HG03175 (cell line): Measurements from ENCODE around the gene NCKAP1.
"Not testable (repeated sequence)": the region's sequence is repeated elsewhere in the genome, so short reads cannot be mapped to it uniquely, and the experiment has no call there.

Experiments used
- ATAC-seq: cut with Tn5 transposase; IDR thresholded peaks from one replicate; pipeline ENCODE4 v1.9.1; 2021; ENCODE audit warnings: mild to moderate bottlenecking, moderate library complexity; ENCODE audit not compliant: unreplicated experiment

NCKAP1 gene

DNA sequence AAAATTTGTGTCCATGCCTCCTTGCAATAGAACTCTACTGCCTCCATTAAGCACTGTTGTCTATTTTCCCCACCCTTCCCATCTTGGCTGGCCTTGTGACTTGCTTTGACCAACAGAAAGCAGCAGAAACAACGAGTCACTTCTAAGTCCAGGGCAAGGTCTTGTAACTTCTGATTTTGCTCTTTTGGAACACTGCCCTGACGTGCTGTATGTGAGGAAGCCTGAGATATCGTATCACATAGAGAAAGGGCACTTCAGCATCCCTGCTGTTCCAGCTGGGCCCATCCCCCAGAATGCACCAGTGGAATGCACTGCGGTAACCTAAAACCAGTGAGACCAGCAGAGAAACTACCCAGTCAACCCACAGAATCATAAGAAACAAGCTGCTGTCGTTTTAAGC is 28.1 kb downstream of the NCKAP1 start:
- no peak for ATAC-seq

DNA sequence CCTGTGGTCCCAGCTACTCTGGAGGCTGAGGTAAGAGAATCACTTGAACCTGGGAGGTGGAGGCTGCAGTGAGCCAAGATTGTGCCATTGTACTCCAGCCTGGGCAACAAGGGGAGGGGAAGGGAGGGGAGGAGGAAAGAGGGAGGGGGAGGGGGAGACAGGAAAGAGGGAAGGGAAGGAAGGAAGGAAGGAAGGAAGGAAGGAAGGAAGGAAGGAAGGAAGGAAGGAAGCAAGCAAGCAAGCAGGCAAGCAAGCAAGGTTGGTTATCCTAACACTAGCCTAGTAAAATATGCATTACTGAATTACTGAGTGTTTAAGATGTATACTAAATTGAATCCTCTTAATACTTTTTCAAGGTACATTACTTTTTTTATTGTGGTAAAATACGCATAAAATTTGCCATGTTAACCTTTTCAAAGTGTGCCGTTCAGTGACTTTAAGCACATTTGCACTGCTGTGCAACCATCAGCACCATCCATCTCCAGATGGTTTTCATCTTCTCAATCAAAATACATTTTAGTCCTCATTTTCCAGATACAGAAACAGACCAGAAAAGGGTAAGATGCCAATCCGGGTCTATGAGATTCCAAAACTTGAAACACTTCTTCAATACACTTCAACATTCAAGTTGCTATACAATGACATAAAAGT is 28.9 kb downstream of the NCKAP1 start:
- no peak for ATAC-seq

DNA sequence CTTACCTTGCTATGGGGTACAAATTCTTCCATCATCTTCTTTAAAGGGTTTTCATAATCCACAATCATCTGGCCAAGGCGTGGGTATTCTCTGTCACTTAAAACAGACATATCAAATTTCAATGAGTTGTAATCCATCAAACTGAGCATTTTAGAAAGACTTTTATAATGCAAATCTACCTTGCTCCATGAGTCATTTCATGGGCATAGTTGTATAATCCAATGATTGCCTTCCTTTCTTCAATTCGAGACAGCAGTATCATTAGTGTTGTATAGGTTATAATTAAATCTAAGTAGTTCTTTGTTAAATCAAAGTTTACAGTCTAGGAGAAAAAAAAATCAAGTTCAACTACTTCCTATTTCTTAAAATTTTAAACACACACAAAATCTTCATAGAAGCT is 36.3 kb downstream of the NCKAP1 start:
- no peak for ATAC-seq

DNA sequence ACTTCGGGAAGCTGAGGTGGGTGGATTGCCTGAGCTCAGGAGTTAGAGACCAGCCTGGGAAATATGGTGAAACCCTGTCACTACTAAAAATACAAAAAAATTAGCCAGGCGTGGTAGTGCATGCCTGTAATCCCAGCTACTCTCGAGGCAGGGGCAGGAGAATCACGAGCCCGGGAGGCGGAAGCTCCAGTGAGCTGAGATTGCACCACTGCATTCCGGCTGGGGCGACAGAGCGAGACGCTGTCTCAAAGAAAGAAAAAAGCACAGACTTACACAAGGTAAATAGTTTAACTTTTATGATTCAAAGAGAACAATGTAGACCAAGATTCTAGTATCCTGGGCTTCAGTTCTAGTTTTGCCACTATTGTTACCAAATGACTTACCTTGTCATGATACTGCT is 37.4 kb downstream of the NCKAP1 start:
- ATAC-seq = no peak

DNA sequence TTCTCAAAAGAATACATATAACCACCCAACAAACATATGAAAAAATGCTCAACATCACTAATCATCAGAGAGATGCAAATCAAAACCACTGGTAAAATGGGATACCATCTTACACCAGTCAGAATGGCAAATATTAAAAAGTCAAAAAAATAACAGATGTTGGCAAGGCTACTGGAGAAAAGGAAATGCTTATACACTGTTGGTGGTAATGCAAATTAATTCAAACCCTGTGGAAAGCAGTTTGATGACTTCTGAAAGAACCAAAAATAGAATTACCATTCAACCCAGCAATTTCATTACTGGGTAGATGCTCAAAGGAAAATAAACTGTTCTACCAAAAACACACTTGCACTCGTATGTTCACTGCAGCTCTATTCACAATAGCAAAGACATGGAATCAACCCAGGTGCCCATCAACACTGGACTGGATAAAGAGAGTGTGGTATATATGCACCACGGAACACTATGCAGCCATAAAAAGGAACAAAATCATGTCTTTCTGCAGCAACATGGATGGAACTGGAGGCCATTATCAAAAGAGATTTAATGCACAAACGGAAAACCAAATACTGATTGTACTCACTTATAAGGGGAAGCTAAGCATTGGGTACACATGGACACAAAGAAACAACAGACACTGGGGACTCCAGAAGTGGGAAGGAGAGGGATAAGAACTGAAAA is 38.8 kb downstream of the NCKAP1 start:
- ATAC-seq = no peak

DNA sequence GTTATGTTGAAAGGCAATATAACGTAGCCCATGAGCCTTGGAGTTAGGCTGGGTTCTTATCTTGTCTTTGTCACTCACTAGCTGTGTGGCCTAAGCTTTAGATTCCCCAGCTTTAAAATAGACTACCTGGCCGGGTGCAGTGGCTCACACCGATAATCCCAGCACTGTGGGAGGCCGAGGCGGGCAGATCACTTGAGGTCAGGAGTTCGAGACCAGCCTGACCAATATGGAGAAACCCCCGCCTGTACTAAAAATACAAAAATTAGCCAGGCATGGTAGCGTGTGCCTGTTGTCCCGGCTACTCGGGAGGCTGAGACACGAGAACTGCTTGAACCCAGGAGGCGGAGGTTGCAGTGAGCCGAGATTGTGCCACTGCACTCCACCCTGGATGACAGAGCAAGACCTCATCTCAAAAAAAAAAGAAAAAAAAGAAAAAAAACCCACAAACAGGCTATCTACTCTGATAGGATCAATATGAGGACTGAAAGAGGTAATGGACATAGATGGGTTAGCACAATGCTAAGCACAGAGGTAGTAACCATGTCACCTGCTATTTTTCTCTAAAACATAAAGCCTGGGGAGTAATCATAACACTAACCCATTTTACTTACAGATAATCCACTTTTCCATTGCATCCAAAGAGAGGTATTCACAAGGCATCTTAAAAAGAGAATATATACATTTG is 43.9 kb downstream of the NCKAP1 start:
- no peak for ATAC-seq

DNA sequence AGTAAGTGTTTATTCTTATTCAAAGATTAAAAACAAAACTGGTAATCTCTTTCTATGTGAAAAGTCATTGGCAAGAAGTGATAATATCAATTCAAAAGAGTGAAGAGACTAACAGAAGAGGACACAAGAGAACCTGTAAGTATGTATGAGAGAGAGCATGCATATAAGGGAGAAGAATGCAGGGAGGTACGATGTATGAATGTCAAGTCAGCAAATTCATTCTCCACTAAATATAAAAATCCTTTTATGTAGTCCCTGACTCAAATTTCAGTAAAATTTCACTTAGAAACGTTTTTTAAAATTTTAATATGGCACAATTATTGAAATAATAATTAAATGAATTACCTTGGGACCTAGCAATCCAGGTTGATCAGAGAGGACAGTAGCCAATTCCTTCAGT is 55.3 kb downstream of the NCKAP1 start:
- ATAC-seq = no peak

DNA sequence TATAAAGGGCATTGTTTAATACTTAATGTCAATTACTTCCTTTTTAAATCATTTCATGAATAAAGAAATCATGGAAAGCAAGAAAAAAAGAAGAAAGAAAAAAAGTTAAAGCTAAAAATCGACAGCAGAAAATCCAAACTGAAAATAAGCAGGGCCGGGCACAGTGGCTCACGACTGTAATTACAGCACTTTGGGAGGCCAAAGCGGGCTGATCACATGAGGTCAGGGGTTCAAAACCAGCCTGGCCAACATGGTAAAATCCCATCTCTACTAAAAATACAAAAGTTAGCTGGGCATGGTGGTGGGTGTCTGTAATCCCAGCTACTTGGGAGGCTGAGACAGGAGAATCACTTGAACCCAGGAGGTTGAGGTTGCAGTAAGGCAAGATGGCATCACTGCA is 56.8 kb downstream of the NCKAP1 start:
- not testable (repeated sequence) for ATAC-seq

DNA sequence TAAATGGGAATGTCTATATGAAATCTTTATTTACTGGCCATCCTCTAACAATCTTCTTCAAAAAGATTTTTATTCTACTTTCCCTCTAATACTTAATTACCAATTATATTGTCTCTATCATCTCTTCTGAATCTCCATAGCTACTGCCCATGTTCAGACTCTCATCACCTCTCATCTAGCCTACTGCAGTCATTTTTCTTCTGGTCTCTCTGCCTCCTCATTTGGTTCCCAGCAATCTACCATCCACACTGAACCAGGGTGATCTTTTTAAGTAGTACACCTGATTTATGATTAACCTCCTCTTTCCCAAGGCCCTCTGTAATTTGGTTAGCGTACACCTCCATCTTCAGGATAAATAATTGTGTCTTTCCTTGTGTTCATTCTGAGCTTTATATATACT is 57.6 kb downstream of the NCKAP1 start:
- no peak for ATAC-seq

DNA sequence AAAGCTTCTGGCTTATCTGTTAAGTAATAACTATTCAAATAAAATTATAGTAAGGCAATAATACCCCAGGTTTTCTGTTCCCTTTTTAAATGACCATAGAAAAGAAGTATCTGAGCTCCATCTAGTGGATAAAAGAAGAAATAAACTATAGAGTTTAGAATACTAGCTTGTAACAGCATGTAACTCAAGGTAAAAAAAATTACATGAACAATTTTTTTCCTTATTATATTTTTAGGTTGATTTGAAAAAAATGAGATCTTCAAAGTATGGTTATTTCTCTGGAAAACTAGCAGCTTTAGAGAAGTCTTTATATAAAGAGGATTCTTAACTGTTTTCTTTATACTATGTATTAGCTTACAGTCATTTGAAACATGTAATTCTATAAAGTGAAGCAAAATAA is 58.1 kb downstream of the NCKAP1 start:
- peak; percentile 82 for ATAC-seq

DNA sequence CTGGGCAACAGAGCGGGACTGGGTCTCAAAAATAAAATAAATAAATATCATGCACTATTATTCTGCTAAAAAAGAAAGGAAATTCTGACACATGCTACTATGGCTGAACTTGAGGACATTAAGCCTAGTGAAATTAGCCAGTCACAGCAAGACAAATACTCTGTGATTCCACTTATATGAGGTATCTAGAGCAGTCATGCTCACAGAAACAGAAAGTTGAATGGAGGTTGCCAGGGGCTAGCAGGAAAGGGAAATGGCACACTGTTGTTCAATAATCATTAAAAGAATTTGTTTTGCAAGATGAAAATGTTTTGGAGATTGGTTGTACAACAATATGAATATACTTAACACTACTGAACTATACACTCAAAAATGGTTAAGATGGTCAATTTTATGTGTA is 60.8 kb downstream of the NCKAP1 start:
- peak; percentile 64 for ATAC-seq

DNA sequence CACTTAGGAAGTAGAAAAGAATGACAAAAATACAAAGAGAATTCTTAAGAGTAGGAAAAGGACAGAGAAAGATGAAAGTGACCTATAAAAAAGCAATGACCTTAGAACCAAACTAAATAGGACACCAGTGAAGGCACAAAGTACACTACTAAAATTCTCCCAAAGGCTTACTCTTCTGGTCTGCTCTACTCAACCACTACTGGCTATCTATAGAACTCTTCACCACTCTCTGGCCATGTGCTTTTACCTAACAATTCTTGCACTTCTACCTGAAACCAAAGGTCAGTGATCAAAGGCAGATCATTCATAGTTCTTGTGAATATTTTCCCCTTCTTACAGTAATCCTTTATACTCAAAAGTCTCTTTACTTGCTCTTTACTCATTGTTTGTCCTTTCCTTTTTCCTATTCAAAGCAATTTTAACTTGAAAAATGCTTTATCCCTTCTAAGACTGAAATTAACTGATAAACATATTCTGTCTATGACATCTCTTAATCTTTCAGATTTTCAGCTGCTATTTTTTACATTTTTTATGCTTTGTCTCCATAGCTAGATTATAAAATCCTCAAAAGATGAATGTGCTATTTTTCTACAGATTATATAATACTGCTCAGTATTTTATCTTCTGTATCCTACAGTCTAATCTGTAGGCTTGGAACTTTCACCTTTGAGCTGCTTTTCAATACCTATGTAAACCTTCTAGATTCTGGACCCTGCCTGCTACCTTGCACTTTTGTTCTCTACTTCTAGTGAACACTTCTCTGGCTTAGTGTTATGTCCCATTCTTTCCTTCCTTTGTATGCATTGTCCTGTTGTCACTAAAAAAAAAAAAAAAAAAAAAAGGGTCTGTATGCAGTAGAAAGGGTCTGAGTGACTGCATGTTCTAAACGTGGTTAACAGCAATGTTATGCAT is 64.6 kb downstream of the NCKAP1 start:
- ATAC-seq = no peak

DNA sequence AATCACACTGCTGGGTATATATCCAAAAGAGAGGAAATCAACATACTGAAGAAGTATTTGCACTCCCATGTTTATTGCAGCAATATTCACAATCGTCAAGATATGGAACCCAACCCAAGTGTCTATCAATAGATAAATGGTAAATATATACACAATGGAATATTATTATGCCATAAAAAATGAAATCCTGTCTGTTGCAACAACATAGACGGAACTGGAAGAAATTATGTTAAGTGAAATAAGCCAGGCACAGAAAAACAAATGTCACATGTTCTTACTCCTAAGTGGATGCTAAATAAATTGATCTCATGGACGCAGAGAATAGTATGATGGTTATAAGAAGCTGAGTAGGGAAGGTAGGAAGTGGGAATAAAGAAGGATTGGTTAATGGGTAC is 65.7 kb downstream of the NCKAP1 start:
- no peak for ATAC-seq

DNA sequence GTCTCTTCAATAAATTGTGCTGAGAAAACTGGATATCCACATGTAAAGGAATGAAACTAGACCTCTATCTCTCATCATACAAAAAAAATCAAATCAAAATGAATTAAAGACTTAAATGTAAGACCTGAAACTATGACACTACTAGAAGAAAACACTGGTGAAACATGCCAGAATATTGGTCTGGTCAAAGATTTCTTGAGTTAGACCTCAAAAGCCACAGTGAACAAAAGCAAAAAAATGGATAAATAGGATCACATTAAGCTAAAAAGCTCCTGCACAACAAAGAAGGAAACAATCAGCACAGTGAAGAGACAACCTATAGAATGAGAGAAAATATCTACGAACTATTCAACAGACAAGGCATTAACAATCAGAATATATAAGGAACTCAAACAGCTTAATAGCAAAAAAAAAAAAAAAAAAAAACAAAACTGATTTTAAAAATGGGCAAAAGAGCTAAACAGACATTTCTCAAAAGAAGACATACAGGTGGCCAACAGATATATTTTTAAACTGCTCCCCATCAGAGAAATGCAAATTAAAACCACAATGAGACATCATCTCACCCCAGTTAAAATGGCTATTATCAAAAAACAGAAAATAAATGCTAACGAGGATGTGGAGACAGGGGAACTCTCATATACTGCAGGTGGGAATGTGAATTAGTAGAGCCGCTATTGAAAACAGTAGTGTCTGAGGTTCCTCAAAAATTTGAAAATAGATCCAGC is 66.3 kb downstream of the NCKAP1 start:
- ATAC-seq = peak; percentile 46

DNA sequence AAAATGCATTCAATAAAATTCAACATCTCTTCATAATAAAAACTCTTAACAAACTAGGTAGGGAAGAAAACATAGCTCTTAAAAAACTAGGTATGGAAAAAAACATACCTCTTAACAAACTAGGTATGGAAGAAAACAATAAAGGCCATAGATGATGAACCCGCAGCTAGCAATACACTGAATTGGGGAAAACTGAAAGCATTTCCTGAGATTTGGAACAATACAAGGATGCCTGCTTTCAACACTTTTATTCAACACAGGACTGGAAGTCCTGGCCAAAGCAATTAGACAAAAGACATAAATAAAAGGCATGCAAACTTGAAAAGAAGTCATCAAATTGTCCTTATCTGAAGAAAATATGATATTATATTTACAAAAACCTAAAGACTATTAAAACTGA is 67.8 kb downstream of the NCKAP1 start:
- ATAC-seq = no peak

DNA sequence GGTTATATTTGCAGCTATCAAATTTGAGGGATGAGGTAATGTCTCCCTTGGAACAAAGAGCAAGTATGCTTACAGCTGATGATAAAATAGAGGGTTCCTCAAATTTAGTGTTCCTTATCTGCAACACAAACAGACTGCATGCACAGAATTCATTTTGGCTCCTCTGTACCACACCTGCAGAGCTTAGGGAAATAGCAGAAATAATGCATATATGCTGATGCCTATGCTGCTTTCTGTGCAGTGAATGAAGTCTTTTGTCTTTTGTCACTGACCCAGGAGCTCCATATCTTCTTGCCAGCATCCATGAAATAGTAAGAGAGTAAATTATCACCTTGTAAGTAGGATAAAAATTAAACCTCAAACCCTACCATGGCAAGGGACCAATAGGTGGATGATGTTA is 69.8 kb downstream of the NCKAP1 start:
- ATAC-seq = no peak

DNA sequence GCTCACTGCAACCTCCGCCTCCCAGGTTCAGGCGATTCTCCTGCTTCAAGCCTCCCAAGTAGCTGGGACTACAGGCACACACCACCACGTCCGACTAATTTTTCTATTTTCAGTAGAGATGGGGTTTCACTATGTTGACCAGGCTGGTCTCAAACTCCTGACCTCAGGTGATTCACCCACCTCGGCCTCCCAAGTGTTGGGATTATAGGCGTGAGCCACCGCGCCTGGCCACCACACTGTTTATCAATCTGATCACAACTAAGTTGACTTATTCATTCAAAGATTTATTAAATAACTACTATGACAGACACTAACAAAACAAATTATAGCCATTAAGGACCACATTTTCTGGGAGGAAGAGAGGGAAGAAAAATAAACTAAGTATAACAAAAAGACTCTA is 71.9 kb downstream of the NCKAP1 start:
- not testable (repeated sequence) for ATAC-seq

DNA sequence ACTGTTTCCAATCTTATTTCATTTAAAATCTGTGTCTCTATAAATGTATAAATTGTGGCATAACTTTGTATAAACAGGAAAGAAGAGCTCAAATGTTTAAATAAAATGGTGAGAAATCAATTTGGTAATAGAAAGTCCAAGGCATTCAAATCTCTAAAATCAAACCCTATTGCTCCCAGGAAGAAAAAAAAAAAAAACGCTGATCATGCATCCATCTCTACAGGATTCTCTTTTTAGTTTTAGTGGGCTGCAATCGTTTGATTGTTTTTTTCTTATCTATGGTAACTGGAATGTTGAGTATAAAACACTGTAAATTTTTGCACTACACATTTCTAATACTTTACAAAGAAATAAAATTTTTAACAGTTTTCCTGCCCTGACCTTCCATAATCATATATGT is 75.6 kb downstream of the NCKAP1 start:
- ATAC-seq = no peak

DNA sequence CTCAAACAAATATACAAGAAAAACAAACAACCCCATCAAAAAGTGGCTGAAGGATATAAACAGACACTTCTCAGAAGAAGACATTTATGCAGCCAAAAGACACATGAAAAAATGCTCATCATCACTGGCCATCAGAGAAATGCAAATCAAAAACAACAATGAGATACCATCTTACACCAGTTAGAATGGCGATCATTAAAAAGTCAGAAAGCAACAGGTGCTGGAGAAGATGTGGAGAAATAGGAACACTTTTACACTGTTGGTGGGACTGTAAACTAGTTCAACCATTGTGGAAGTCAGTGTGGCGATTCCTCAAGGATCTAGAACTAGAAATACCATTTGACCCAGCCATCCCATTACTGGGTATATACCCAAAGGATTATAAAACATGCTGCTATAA is 77.4 kb downstream of the NCKAP1 start:
- ATAC-seq = not testable (repeated sequence)

DNA sequence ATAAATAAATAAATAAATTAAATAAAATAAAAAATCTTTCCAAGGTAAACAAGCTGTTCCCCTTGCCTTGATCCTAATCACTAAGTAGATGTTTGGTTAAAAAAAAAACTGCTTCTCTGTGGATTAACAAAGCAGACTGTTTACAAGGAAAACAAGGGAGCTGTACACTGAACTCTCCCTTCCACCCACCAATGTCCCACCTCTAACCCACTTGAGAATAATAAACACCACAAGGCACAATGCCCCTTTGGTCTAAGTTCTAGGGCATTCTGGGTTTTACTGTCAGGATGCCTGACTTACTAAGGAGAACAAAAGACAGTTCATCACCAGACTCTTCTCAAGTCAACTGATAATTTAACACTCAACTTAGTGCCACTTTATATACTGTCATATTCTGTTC is 83.5 kb downstream of the NCKAP1 start:
- ATAC-seq = no peak
